NCI-H146 treated with DMSO at 0.1 percent for 48 hours (cell line): ENCODE results near the gene MEI1.
"Not testable (repeated sequence)": the region's sequence is repeated elsewhere in the genome, so short reads cannot be mapped to it uniquely, and the experiment has no call there.

Experiments used
- DNase-seq: peaks from one replicate; lab custom pipeline; 2025; ENCODE audit not compliant: unreplicated experiment; lab: John Stamatoyannopoulos, UW

Gene MEI1

DNA sequence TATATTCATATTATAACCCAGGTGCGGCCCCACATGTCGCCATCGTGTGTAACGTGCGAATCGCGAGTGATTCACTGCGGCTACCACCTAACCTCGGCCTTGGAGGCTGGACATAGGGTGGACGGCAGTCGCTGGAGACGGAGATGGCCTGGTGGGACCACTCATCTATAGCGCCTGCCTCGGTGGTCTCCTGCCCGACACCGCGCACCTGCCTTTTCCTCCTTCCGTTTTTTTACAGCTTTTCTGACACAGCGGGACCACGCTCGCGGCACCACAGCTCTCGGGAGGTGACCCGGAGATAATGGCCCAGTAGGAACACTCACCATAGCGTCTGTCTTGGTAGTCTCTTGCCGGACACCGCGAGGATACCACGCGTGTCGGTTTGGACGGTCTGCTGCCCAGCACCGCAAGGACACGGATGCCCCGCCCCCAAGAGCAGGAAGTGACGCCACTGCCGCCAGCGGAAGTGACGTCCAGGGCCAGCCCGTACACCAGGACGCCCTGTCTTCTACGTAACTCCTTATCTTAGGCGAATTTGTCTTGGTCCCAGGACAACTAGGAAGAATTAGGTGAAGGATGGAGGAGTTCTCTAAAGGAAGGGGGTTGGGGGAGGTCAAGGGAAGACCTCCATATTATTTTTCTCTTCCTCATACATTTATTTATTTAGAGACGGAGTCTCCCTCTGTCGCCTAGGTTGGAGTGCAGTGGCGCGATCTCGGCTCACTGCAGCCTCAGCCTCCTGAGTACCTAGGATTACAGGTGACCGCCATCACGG, 17.1 kb upstream of the MEI1 start:
- DNase-seq = no peak

DNA sequence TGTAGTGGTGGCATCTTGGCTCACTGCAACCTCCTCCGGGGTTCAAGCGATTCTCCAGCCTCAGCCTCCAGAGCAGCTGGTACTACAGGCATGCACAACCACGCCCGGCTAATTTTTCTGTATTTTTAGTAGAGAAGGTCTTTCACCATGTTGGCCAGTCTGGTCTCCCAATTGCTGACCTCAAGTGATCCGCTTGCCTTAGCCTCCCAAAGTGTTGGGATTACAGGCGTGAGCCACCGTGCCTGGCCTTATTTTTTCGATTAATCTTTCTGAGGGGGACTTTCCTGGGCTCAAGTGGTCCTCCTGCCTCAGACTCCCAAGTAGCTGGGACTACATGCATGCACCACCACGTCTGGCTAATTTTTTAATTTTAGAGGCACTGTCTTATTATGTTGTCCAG, 16.3 kb upstream of the MEI1 start:
- no peak for DNase-seq

DNA sequence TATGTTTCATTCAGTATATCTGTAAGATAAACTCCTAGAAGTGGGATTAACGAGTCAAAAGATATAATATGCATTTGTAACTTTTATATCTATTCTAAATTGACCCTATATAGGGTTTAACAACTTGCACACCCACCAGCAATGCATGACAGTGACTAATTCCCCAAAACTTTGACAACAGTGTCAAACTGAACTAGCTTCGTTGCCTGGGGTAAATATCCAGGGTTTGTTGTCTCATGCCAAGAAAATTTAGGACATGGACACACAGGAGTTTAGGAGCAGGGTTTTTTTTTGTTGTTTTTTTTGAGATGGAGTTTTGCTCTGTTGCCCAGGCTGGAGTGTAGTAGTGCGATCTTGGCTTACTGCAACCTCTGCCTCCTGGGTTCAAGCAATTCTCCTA, 15.7 kb upstream of the MEI1 start:
- DNase-seq = no peak

DNA sequence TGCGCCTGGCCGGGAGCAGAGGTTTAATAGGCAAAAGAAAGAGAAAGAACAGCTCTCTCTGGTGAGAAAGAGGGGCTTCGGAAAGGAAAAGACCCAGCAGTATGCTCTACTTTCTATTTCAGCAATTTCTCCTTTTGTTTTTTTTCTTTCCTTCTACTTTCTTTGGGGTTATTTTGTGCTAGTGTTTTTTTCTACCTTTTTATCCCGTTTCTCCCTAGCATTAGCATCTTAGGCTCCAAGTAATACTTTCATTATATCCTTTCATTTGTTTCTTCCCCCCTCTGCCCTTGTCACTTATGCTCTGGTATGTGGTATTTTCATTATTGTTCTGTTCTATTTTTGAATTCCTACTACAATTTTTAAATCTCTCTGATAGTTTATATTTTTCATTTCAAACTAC, 15.1 kb upstream of the MEI1 start:
- no peak for DNase-seq

DNA sequence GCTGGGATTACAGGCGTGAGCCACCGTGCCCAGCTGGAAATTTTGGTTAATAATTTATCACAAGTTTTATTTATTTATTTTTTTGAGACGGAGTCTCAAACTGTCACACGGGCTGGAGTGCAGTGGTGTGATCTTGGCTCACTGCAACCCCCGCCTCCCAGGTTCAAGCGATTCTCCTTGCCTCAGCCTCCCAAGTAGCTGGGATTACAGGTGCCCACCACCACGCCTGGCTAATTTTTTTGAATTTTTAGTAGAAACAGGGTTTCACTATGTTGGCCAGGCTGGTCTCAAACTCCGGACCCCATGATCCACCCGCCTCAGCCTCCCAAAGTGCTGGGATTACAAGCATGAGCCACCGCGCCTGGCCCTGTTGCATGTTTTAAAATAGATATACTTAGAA, 12.4 kb upstream of the MEI1 start:
- DNase-seq = not testable (repeated sequence)

DNA sequence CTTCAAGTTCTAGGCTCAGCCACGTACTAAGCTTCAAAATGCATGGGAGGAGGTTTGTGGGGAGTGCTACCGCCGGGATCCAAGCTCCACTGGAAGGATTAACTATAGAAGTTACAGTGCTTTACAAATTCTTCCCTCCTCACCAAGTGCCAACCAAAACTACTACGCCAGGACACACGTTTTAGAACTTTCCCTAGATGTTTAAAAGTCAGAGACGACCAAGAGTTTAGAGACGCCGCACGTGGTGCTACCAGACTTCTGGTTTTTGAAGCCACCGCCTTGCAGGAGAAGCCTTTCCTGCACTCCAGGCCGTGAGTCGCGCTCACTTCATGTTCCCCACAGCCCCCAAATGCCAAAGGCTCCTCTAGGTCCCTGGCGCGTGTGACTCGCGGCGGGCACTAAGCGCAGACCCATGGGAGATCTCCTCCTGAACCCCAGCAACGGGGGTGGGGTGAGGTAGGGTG, 11.4 kb upstream of the MEI1 start:
- DNase-seq = no peak

DNA sequence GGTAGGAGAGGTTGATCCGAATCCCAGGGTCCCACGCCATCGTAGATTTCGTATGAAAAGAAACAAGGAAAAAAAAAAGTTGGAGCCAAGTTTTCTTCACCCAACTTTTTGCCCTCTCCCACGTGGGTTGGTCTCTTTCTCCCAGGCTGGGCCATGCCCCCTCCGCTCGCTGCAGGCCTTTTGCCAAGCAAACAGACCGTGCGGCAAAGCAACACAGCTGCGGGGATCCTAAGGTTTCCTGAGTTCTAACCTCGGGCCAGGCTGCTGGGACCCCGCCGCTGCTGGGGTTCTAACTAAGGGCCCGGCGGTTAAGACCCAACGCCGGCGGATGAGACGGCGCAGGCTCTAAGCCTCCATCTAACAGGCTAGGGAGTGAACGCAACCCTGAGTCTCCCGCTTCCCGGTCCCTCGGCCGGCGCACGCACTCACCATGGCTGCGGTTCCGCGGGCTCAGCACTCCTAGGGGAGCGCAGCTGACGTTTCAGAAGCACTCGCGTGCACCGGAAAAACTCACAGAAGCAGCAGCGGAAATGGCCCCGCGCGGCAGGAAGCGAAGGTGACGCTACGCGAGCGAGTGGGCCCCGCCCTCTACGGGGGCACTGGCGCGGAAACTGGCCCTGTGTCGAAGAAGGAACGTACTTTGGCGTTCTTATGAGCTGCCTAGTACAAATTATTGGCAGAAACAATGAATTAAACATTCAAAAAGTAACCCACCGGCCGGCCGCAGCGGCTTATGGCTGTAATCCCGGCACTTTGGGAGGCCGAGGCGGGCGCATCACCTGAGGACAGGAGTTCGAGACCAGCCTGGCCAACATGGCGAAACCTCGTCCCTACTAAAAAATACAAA, 10.7 kb upstream of the MEI1 start, which contains the start of gene SNU13:
Gene SNU13 (minus strand): TSS at position 503 of the 847 bp plus-strand sequence. CDS start 71 bp downstream, at position 432.
- peak; percentile 46 for DNase-seq

DNA sequence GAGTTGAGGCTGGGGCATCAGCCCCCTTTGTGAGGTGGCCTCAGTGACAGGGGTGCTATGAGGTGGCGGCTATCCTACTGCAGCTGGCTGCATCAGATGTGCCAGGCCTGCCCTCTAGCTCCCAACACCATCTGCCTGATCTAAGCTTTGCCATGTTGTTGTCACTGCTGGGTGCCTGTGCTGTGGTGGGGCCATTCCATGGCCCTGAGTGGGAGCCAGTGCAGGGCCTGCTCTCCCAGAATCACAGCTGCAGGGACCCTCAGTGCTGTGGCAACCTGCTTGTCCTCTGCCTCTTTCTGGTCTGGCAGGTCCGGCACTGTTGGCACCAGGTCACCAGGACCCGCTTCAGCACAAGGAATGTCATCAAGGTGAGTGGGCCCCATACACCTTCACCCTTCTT, 8.8 kb upstream of the MEI1 start:
- no peak for DNase-seq

DNA sequence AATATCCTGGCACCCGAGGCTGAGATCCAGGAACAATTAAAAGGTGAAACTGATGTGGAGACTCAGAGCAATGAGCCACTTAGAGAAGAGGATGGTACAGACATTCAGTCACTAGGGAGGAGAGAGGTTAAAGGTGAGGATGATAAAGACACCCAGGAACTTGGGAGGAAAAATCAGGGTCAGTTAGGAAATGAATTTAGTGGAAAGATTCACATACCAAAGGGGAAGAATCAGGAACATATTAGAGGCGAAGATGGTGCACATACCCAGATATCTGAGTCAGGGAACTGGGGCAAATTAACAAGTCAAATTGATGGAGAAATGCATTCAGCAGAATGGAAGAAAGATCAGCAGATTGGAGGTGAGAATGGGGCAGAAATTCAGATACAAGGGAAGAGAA, 4.1 kb upstream of the MEI1 start:
- DNase-seq = no peak

DNA sequence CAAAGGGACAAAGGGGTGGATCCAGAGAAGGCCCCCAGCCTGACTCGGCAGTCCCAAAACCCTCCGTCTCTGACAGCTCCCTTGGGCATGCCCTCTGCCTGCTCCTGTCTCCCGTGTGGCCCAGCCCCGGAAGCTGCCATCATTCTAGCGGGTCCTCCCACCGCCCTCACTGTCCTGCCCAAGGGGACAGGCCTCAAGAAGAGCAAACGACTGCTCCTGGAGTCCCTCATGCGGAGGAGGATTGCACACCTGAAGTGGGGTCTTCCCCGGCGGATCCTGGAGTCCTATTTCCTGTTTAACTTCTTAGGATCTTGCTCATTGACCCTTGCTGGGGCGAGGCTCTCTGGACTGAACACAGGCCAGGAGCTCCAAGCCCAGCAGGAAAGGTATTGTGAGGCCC, 2.6 kb upstream of the MEI1 start:
- DNase-seq = no peak

DNA sequence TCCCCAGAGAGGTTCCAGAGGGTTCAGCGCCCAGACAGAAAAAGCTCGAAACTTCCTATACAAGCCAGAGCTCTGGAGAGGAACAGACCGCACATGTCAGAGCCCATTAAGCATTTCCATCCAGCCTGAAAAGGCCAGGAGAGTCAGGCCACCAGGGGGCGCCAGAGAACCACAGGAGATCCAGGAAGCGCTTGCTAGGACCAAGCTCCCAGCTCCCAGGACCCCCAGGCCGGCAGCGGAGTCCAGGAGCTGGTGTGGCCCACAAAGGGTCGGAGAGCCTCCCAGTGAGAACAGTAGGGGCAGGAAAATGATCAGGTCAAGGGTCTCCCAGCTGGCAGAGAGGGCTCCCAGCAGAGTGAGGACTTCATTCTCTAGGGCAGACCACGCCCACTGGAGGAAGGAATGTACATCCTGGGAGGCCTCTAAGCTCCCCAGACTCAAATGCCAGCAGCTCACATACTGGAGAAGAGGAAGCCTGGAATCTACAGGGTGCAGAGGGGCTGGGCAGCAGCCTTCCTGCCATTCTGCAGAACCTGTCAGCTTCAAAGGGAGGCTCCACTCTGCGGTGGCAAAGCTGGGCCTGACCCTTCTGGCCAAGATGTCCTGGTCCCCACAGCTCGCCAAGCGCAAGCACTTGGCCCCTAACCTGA, 2.1 kb upstream of the MEI1 start:
- DNase-seq = peak; percentile 66

DNA sequence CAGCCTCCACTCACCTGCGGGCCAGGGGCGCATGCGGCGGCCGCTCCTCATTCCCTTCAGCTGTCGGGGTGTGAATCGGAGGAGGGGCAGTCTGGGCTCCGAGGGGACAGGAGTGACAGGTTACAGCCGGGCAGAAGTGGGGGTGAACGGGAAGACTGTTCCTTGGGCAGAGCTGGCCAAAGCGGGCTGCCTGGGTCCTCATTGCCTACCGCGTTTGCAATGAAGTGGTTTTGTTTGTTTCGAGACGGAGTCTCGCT, 733 bp downstream of the MEI1 start:
- no peak for DNase-seq

DNA sequence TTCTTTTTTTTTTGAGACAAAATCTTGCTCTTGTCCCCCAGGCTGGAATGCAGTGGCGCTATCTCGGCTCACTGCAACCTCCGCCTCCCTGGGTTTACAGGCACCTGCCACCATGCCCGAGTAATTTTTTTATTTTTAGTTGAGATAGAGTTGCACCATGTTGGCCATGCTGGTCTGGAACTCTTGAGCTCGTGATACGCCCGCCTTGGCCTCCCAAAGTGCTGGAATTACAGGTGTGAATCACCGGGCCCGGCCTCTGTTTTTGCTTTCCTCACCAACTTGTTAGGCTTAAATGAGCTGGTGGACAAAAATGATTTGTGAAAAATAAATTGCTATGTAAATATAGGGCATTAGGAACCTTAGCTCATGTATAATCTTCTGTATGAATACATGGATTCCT, 3.5 kb downstream of the MEI1 start:
- DNase-seq = no peak

DNA sequence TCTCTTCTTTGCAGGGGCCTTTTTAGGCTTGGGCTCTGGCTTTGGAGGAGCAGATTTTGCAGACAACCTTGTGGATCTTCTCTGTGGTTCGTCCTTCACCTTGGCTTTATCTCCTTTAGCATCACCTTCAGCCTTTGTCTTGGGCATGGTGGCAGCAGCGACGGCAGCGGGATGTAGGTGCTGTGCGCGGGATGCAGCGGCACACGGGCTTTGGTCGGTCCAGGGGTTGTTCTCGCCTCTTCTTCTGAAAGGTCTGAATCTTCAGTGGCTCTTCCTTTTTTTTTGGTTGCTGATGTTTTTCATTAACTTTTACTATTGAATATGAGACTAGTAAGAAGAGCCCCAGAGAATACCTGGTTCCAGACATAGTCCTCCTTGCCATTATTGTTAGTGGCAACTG, 10.0 kb downstream of the MEI1 start:
- DNase-seq = no peak

DNA sequence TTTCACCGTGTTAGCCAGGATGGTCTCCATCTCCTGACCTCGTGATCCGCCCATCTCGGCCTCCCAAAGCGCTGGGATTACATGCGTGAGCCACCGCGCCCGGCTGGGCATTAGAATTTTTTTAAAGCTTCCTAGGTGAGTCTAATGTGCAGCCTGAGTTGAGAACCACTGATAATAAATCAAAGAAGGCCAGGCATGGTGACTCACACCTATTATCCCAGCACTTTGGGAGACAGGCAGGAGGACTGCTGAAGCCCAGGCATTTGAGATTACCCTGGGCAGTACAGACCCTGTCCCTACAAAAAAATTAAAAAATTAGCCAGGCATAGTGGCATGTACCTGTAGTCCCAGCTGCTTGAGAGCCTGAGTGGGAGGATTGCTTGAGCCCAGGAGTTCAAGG, 13.7 kb downstream of the MEI1 start:
- no peak for DNase-seq

DNA sequence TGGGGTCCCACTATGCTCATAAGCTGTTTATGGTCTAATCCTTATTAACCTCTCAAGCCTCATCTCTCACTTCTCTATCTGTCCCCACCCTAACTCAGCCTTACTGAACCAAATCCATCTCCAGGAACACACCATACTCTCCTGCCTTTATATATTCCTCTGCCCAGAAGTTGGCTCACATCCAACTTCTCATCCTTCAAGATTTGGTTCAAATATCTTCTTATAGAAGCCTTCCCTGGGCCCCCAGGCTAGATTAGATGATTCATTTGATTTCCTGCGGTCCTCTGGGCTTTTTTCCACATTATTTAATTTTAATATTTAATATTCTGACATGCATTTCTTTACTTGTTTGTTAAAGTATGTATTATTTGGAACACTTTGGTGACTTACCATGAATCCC, 23.2 kb downstream of the MEI1 start:
- no peak for DNase-seq

DNA sequence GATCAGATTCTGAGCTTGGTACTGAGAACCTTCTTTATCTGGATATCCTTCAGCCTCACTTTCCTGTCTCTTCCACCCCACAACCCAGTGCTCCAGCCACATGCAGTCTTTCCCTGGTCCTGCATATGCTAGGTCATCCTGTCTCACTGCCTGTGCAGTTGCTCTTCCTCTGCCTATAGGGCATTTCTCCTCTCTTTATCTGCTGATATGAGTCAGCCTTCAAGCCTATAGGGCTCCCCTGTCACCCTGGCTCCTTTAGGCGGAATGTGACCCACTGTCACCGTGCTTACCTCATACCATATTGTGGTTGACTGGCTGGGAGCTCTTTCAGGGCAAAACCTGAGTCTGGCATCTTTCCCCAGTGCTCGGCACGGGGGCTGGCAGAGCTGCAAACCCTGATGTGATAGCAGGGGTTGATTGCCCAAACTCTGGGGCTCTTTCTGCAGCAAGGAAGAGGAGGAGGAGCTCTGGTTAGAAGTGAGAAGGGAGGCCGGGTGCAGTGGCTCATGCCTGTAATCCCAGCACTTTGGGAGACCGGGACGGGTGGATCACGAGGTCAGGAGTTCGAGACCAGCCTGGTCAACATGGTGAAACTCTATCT, 26.3 kb downstream of the MEI1 start:
- DNase-seq = no peak

DNA sequence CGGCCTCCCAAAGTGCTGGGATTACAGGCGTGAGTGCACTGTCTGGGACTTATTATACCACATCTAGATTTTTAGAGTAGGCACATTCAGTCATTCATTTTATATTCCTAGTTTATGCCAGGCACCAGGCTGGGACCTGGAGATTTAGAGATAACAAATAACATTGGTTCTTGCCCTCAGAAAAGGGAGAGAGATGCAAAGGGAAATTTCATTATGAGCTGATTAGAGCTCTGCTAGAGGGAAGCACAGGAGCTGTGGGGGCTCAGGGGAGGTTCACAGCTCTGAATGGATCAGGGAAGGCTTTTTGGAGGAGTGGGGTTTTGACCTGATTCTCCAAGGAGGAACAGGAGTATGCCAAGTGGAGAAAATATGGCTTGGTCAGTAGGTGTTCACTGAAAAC, 32.3 kb downstream of the MEI1 start:
- no peak for DNase-seq

DNA sequence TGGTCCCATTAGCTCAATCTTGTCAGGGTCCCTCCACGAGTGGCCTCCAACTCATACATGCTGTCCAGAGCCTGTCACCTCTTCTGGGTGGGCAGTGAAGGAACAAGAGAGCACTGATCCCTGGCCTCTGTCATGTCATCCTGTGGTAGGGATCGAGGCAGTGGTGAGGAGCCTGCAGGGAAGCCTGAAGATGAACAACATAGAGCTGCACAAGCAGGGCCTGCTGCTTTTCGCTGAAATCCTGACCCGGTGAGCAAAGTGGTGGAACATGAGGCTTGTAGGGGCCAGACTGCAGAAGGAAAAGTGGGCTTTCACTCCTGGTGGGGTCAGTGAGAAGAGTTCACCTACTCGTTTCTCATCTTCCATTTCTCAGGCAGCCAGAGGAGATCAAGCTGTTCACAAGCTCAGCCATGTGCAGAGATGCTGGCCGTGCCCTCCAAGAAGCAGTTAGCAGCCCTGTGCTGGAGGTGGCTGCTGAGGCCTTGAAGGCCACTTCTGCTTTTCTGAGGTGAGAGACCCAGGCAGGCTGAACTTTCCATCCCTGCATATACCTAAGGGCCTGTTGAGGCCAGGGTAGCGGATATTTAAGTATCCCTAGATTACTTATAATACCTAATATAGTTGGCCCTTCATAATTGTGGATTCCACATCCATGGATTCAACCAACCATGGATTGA, 32.9 kb downstream of the MEI1 start:
- no peak for DNase-seq

DNA sequence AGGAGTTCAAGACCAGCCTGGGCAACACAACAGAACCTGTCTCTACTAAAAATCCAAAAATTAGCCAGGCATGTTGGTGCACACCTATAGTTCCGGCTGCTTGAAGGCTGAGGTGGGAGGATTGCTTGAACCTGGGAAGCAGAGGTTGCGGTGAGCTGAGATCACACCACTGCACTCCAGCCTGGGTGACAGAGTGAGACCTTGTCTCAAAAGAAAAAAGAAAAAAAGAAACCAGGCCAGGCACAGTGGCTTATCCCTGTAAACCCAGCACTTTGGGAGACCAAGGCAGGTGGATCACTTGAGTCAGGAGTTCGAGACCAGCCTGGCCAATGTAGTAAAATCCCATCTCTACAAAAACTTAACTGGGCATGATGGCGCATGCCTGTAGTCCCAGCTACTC, 33.9 kb downstream of the MEI1 start:
- DNase-seq = not testable (repeated sequence)

DNA sequence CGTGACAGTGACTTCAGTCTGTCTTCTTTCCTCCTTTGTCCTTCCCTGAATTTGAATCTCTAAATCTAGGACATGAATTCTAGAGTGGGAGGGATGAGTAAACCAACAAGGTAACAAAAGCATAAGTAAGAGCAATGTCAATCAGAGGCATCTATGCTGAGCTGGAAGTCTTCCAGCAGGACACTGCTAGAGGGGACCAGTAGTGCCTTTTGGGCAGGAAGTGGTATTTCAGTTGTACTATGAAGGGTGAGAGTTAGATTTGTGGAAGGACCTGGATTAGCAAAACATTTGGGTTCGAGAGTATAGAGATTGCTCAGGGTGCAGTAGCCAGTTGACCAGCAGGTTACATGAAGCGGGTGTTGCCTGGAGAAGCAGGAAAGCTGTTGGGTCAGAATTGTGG, 40.3 kb downstream of the MEI1 start:
- DNase-seq = no peak
